Fibroblast of peridontal ligament (primary cell): ENCODE measurements around the gene EFCAB3.
A peak's percentile ranks its signal among the peaks of the same experiment; 100 is the strongest.
"Not testable (repeated sequence)": the region's sequence is repeated elsewhere in the genome, so short reads cannot be mapped to it uniquely, and the experiment has no call there.

ENCODE experiments used
- DNase-seq: peaks from one replicate; pipeline ENCODE4 v3.0.0-alpha.2; 2010; ENCODE audit errors: extremely low read depth

Gene EFCAB3

DNA sequence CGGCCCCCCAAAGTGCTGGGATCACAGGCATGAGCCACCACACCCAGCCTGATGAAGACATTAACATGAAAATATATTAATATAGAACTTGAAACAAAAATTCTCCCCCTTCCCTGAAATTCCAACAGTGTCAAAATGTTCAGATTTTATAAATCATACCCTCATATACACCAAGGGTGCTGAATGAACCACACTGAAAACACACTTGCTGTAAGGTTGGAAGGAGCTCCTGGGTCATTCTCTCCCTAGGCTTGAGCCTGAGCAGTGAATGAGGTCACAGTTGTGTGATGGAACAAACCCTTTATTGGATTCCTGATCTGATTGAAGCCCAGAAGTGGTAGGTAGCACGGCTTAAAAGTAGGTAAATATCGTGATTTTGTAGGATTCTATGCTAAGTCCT lies at the start of gene EFCAB3:
Gene EFCAB3, plus strand, starts transcription at position 301 of the 400 bp plus-strand sequence. CDS start 2,427 bp downstream, outside the sequence.
- no peak for DNase-seq

DNA sequence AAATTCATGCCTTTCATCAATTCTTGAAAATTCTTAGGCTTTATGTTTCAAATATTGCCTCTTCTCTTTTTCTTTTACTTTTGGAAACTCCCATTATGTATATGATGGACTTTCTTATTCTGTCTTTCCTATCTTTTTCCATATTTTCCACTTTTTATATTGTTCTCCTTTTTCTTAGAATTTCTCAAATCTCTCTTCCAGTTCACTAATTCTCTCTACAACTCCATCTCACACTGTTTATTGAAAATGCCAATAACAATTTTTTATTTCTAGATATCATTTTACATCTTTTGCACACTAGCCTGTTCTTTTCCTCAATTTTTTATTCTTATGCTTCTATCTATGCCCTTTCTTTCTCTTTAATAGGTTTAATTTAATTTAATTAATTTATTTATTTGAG lies 43.8 kb upstream of the EFCAB3 start:
- no peak for DNase-seq

DNA sequence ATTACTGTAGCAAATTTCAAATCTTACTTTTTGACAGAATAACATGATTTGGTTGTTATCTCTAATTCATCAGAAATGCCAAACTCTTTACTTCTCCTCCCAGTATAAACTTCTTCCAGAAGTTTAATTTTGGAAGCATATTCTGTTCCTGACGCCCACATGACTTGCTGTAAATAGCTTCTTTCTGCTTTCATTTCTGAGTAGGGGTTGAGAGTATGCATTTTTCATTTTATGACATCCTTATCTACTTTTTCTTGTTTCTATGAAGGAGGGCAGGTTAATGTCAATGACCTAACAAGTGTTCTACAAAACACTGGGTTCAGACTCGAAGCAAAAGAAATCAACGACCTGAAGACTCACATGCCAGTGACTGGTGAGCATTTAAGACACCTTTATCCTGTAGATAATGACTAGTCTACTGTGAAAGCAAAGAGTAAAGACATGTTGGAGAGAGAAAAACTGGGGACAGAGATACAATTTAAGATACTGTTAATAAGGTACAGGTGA lies 36.5 kb upstream of the EFCAB3 start:
- no peak for DNase-seq

DNA sequence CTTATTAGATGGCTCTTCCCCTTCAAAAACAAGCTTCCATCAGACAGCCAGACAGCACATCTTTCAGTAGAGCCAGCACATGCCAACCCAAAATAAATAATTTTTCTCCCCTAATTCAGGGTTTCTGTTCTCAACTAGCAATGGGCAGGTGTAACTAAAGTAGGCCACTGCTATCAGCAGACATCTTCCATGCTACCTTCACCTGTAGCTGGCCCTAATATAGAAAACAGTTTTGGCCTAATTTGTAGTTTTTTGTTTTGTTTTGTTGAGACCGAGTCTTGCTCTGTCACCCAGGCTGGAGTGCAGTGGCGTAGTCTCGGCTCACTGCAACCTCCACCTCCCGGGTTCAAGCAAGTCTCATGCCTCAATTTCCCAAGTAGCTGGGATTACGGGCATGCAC lies 29.2 kb upstream of the EFCAB3 start:
- DNase-seq: no peak

DNA sequence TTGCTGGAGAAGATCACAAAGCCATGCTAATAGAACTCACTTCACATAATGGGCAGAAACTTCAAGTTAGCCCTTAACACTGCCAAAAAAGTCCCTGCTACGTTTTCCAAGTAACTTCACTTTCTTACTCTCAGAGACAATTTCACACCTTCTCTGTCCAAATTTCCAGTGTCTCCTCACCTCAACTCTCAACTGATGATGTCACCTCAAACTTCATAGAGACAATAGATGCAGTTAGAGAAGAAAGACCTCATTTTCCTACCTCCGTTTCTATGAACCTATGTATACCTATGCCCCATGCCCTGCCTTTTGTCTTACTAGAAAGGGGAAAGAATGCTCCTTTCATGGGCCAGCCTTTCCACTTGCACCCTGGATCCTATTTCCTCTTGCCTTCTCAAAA lies 14.2 kb upstream of the EFCAB3 start:
- no peak for DNase-seq

DNA sequence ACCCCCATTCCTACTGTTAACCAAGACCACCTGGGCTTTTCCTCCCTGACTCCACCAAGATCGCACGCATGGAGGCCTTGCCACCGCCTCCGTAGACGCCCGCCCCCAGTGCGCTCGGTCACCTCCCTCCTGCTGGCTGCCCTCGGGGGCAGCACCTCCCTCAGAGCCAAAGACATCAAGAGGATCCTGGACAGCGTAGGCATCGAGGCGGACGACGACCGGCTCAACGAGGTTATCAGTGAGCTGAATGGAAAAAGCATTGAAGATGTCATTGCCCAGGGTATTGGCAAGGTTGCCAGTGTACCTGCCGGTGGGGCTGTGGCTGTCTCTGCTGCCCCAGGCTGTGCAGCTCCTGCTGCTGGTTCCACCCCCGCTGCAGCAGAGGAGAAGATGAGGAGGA lies 1.2 kb downstream of the EFCAB3 start:
- no peak for DNase-seq

DNA sequence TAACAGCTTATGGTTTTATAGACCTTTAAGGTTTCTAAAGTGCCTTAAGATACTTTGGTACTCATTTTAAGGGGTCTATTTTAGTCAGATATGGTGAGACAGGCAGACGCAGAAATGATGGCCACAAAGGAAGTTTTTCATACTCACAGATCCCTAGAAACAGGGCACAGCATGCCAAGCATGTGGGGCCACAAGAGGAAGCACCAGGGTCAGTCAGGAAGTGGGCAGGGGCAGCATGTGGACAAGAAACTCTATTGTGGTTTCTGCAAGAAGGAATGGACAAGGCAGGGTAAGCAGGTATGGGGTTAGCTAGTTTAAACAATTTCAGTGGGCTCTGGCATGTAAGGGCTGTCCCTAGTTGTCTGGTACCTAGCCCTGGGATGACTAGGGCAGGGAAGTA lies 8.5 kb downstream of the EFCAB3 start:
- no peak for DNase-seq

DNA sequence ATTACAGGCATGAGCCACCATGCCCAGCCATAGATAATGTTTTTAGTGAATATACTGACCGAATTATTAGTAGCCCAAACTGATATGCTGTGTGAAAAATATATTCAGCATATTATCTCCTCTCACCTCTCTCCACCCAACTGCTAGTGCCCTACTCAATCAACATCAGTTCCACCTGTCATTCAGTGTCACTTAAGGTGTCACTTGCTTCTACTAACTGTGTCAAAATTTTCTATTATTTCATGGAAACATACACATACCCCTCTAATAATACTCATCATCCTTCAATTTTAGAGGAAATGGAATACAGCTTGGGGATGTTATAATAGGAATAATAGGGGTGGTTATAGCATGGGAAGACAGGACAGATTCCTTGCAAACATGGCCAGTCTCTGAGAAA lies 12.6 kb downstream of the EFCAB3 start:
- no peak for DNase-seq

DNA sequence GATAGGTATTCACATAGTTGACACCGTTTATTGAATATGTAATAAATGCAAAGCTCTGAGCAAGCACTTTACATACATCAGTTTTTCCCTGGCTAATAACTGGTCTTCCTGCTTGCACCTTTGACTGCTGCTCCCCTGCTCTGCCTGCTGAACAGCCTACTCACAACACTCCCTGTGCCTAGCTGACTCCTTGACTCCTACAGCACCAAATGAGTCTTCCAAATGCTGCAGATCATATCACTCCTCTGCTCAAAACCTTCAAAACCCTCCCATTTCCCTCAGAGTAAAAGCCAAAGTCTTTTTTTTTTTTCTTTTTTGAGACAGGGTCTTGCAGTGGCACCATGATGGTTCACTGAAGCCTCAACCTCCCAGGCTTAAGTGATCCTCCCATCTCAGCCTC lies 18.5 kb downstream of the EFCAB3 start:
- no peak for DNase-seq

DNA sequence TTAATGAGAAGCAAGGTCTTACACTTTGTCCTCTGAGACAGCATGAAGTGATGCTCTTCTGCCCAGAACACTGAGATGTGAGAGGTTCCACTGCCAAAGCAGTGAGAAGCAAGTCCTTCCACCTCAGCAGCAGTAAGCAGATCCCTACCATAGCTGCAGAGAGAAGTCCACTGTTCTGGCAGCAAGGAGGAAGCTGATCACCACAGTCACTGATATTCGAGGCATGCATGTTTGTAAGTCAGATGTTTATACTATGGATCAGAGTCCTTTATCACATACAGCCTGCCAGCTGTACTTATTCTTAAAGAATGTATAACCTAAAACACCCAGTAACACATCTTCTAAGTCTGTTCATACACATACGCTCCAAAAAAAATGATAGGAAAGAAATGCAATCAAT lies 25.1 kb downstream of the EFCAB3 start:
- no peak for DNase-seq

DNA sequence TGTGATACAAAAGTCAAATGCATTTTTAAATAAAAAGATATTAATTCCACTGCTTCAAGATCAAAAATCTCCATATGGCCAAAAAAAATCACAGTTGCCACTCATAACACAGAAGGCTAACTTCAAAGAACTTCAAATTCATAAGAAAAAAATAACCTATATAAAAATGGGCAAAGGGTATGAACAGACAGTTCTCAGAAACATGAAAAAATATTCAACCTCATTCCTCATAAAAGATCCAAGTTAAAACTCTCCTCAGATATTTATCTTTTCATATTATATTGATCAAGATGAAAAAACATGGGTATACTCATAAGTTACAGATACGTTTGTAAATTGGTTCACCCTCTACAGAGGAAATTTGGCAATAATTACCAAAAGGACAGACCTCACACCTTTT lies 32.7 kb downstream of the EFCAB3 start:
- not testable (repeated sequence) for DNase-seq

DNA sequence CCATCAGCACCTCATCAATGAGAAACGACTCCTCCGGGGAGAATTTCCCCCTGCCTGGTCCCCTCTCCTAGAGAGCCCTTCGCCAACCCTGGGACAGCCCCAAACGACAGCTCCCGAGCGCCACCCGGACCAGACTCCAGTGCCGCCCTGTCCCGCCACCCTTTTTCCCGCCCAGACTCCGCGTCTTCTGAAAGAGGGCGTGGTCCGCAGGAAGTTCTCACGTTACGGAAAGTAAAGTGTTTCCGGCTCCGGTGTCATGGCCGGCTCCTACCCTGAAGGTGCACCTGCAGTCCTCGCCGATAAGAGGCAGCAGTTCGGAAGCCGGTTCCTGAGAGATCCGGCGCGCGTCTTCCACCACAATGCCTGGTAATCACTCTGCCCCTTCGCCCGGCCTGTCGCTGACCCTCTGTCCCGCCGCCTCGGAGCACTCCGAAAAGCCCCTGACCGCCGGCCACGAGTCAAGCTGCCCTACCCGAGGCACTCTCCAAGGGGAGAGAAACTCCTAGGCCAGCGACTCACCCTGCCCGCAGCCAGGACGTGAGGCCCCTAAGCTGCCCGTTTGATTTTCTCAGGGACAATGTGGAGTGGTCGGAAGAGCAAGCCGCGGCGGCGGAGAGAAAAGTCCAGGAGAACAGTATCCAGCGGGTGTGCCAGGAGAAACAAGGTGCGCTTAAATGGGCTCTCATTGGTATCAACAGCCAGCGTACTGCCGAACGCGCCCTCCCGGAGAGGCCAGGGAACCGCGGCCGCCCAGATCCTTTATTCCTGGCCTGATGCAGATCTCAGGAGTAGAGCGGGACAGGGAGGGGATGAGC lies 43.5 kb downstream of the EFCAB3 start, which contains the start of gene METTL2A:
Gene METTL2A, plus strand, starts transcription at position 251 of the 815 bp plus-strand sequence. Its CDS starts 6 bp downstream, at position 257.
- peak; percentile 74 for DNase-seq

DNA sequence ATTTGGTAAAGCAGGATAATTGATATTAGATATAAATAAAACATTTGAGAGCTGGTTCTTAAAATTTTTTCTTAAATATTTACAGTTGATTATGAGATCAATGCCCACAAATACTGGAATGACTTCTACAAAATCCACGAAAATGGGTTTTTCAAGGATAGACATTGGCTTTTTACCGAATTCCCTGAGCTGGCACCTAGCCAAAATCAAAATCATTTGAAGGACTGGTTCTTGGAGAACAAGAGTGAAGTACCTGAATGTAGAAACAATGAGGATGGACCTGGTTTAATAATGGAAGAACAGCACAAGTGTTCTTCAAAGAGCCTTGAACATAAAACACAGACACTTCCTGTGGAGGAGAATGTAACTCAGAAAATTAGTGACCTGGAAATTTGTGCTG lies 45.9 kb downstream of the EFCAB3 start:
- DNase-seq: not testable (repeated sequence)

DNA sequence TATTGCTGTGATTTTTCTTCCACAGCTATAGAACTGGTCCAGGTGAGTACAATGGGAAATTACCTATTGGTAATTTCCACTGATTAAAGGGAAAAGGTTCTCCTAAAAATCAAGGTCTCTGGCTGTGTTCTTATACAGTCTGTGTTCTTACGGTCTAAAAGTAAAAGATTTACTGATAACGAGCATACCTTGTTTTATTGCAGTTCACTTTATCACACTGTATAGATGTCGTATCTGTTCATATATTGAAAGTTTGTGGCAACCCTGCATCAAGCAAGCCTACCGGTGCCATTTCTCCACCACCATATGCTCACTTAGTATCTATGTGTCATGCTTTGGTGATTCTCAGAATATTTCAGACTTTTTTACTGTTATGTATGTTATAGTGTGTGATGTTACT lies 54.9 kb downstream of the EFCAB3 start:
- DNase-seq: not testable (repeated sequence)

DNA sequence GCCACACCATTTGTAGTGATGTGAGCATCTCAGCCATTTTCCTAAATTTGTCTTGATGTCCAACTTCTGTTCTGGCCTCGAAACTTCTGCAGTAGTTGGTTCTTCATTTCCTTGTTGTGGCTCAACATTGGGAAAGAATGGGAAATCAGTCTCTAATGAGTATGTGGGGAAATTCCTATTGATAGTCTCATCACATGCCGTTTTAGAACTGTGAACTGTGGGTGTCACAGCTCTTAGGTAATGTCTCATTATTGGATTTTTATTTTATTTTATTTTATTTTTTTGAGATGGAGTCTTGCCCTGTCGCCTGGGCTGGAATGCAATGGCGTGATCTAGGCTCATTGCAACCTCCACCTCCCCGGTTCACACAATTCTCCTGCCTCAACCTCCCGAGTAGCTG lies 60.8 kb downstream of the EFCAB3 start:
- not testable (repeated sequence) for DNase-seq

DNA sequence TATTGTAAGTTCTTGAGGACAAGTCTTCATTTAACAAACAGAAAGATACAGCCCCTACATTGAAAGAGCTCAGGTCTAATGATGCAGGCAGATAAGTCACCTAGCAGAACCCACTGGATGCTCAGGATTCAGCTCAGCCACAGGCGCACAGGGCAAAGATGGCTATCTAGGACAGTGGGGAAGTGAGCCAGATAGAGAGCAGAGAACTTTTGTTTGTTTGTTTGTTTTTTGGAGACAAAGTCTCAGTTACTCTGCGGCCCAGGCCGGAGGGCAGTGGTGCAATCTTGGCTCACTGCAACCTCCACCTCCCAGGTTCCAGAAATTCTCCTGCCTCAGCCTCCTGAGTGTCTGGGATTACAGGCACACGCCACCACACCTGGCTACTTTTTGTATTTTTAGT lies 63.7 kb downstream of the EFCAB3 start:
- no peak for DNase-seq

DNA sequence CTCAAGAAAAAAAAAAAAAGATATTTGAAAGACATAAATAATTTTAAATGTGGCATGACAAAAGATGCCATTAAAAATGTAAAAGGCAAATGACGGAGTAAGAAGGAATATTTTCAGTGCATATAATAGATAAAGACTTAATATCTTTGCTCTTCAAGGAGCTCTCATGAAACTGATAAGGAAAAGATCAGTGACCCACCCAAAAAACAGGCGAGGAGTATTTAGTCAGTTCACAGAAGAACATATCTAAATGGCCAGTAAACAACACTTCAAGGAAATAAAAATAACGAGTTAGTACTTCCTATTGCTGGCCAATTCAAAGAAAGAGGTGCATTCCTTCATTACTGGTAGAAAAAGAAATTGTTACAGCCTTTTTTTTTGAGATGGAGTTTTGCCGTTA lies 65.4 kb downstream of the EFCAB3 start:
- not testable (repeated sequence) for DNase-seq

DNA sequence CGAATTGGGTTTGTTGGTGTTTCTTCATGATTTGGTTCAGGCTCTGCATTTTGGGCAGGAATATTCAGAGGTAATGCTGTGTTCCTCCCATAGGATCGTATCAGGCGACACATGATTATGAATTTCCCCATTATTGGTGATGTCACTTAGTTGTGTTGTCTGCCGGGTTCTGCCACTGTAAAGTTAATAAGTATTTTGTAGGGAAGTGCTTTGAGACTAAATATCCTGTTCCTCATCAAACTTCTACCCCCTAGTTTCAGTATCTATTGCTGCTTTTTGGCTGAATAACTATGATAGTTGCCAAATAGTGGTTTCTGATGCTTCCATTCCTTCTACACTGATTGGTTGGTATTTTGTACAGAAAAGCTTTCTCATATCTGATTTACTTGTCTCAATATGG lies 71.8 kb downstream of the EFCAB3 start:
- DNase-seq: not testable (repeated sequence)

DNA sequence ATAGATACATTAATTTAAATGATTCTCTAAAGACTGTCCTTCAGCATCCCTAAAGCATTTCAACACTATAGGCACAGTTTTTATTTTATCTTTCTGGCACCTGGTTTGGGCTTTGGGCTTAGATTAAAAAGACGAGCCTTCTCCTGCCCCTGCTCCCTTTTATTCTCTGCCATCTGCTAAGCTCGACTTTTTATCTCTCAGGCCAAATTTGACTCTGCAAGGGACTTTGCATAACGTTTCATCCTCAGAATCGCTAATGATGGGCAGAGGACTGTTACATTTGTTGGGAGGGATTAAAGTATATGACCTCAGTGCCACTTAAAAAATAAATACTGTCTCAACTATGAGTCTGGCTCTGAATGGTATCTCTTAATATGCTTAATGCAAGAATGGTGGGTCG lies 72.7 kb downstream of the EFCAB3 start:
- not testable (repeated sequence) for DNase-seq

DNA sequence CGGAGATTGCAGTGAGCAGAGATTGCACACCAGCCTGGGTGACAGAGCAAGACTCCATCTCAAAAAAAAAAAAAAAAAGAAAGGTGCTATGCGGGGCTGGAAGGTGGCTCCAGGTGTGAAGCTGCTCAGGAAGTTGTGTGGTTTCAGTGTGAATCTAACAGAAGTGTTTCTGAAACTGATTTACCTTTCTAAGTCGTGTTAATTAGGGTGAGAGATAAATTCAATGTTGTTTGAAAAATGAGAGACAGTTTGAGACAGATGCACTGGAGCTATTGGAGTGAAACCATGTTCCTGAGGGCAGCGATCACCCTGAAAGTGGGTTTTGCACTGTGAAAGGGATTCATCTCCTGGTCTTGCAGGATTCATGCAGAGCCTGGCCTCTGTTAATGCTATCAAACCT lies 73.3 kb downstream of the EFCAB3 start:
- not testable (repeated sequence) for DNase-seq

DNA sequence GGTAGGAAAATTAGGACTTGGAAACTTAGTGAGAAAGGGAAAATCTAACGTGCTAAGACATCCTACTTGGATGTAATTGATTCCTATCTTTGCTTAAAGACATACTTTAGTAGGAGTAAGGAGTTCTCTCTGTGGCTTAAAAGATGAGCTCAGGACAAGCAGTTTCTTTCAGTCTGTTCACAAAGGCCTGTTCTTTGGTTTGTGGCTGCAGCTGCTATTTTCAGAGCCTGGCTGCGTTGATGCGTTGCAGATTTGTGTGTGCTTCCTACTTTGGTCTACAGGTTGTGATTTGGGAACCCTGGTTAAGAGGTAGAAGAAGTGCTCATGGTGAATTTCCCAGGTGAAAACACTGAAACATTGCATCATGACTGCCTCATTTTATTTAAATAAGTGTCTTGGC lies 73.8 kb downstream of the EFCAB3 start:
- not testable (repeated sequence) for DNase-seq

DNA sequence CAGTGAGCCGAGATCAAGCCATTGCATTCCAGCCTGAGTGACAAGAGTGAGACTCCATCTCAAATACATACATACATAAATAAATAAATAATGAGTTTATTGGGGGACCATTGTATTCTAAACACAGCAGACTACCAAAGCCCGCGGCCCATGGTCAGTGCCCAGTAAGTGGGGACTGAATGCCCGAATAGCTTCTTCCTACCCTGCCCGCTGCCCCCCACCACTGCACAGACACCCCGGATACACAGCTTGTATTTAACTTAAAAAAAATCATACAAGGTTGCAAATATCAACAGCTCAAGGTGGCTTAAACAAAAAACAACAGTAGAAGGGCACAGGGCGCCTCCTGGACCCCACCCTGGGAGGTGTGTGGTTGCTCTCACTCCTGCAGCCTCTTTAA lies 75.7 kb downstream of the EFCAB3 start:
- DNase-seq: no peak

DNA sequence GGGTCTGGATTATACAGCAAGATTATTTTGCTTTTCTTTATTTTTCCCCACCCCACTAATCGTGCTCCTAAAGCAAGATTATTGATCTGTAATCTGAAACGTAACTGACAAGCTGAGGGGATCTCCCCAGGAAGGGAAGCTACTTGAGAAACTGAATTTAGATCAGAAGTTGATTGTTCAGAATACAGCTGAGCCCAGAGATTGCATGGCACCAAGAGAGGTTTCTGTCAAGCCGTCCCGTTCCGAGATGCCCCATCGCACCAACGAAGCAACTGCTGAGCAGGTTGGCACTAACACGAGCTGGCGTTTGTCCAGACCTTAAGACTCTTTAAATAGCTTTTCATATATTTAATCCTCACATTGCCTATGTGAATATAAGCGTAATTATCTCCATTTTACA lies 78.1 kb downstream of the EFCAB3 start:
- not testable (repeated sequence) for DNase-seq
